ENCODE results near the gene AFAP1L2.

The AFAP1L2 gene

GRCh38 chr10:114364726-114365125 lies 39.6 kb downstream of the AFAP1L2 start:
- H3K4me3 ChIP-seq (ENCODE audit: low read depth, low read length) = no peak overlapping the region
- no peak for DNase-seq (ENCODE audit: low read depth)
- TF ChIP-seq CTCF (IDR thresholded peaks at IDR 0.05; ENCODE audit: low read depth, low read length, missing control alignments) = no peak

GRCh38 chr10:114363745-114364454 lies 40.4 kb downstream of the AFAP1L2 start:
- TF ChIP-seq CTCF (IDR thresholded peaks at IDR 0.05; ENCODE audit: low read depth, low read length, missing control alignments) = no peak
- H3K4me3 ChIP-seq (ENCODE audit: low read depth, low read length) = no peak overlapping the region

GRCh38 chr10:114362826-114363355 lies 41.4 kb downstream of the AFAP1L2 start:
- no peak overlapping the region for H3K4me3 ChIP-seq (ENCODE audit: low read depth, low read length)
- no peak for DNase-seq (ENCODE audit: low read depth)
- TF ChIP-seq CTCF (IDR thresholded peaks at IDR 0.05; ENCODE audit: low read depth, low read length, missing control alignments) = no peak

More at GRCh38 chr10:114363745-114364454, 40.4 kb downstream of the AFAP1L2 start:
- DNase-seq (ENCODE audit: low read depth) = no peak

GRCh38 chr10:114359953-114360345 lies 44.4 kb downstream of the AFAP1L2 start:
- no peak overlapping the region for H3K4me3 ChIP-seq (ENCODE audit: low read depth, low read length)
- no peak for TF ChIP-seq CTCF (IDR thresholded peaks at IDR 0.05; ENCODE audit: low read depth, low read length, missing control alignments)
- DNase-seq (ENCODE audit: low read depth) = no peak

- DNase-seq (ENCODE audit: low read depth) = no peak
- no peak for TF ChIP-seq CTCF (IDR thresholded peaks at IDR 0.05; ENCODE audit: low read depth, low read length, missing control alignments)
- H3K4me3 ChIP-seq (ENCODE audit: low read depth, low read length) = no peak overlapping the region
Measured at GRCh38 chr10:114359041-114359952, 45.0 kb downstream of the AFAP1L2 start.

- no peak for DNase-seq (ENCODE audit: low read depth)
- H3K4me3 ChIP-seq (ENCODE audit: low read depth, low read length) = no peak overlapping the region
- TF ChIP-seq CTCF (IDR thresholded peaks at IDR 0.05; ENCODE audit: low read depth, low read length, missing control alignments) = no peak
Measured at GRCh38 chr10:114357515-114357996, 46.7 kb downstream of the AFAP1L2 start.

Measured in GM12864 (cell line).